GM19395 (cell line): ENCODE results near the gene PEX19.

ENCODE experiments used
- ATAC-seq: cut with Tn5 transposase; IDR thresholded peaks from one replicate; pipeline ENCODE4 v1.9.1; 2021; ENCODE audit warnings: mild to moderate bottlenecking, moderate library complexity; ENCODE audit not compliant: unreplicated experiment

Gene PEX19

DNA sequence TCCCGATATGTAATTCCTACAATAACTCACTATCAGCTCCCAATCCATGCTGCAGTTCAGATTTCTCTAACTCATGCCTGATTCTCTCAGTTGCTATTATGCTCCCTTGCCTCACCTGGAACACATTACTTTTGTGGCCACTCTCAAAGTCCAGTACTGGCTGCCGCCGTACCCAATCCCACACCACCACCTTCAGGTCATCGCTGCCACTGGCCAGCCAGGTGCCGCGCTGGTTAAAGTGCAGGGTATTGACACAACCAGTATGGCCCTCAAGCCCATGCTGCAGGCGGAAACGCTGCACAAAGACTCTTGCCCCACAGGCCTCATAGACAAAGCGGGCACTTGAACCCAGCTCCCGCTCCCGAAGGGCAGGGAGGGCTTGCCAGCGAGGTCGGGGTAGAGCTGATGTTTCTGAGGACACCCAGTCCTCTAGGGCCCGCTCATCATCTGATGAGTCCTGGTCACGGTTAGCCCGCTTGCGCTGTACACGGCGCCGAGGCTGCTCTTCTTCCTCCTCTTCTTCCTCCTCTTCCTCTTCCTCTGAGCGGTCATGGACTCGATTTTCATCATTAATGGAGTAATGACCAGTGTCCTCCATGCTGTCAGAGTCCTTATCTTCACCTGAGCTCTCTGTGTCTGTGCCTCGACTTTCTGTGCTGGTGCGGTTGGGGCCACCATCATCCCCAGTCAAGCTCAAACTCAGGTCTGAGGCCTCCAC, 45.2 kb downstream of the PEX19 start:
- ATAC-seq, result no peak

DNA sequence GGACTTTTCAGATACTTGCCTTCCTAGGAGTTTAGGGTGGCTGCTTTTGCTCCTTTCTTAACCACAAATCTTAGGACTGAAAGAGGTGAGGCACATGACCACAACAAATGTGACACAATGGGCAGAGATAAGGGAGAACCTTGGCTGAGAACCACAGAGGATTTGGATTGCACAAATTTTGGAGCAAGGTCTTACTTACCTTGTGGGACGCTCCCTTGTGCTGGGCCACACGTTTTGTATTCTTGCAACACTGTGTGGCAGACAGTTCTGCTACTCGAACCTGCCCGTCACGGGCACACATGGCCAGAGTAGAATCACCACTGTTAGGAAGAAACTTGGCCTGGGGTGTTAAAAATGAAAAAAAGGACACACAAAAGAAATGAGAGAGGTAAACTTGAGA, 46.5 kb downstream of the PEX19 start:
- ATAC-seq, result no peak

DNA sequence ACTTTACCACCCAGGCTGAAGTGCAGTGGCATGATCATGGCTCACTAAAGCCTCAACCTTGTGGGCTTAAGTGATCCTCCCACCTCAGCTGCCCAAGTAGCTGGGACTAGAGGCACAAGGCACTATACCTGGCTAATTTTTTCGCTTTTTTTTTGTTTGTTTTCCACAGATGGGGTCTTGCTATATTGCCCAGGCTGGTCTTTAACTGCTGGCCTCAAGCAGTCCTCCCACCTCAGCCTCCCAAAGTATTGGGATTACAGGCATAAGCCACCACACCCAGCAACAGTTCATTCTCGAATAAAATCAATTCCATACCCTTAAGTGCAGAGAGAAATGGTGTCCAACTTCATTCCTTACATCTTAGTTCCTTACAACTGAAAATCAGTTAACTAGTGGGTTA, 47.4 kb downstream of the PEX19 start:
- ATAC-seq, result no peak

DNA sequence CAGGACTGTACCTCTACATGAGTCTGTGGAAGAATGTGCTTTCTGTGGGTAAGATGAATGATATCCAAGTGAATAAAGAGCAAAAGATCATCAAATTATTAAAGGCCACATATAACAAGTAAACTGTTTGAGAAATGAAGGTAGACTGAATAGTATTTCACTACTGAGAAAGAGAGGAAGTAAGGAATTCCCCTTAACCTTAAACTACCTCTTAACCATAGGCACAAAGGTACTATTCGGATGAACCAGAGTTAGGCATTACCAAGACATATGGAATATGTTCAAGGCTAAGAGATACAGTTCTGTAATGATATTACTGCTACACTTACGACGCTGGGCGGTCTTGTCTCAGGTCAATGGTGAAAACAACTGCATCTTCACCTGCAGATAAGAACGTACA, 48.1 kb downstream of the PEX19 start:
- no peak for ATAC-seq

DNA sequence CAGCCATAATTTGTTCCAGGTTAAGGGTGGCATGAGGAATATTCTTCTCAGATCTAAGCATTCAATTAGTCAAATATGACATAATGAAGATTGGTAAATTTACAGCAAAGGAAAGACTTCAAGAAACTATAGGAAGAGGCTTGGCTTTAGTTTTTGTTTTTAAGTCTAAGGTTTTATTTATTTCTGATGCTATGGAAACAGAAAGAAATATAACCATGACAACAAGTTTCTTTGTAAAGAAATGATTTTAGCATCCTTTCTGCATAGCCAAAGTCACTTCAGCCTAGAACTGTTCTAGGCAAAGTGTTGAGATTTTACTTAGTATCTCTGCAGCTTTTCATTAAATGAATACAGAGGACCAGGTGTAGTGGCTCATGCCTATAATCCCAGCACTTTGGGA, 52.0 kb downstream of the PEX19 start:
- ATAC-seq, result no peak

DNA sequence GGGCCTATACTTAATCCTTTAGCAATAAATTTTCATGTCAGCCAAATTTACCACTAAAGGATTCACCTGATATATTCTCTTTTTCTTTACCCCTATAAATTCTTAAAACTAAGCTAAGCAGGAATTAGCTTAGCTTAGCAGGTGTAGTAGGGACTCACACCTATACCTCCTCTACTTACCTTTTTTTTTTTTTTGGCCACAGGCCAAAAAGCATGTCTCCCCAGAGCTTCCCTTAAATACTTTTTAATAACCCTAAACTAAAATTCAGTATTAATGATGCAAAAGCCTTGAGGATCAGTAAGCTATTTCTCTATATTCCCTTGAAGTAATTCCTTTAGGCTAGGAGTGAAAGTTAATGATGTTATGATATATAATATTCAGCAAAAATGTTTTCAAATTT, 56.5 kb downstream of the PEX19 start:
- ATAC-seq, result no peak

DNA sequence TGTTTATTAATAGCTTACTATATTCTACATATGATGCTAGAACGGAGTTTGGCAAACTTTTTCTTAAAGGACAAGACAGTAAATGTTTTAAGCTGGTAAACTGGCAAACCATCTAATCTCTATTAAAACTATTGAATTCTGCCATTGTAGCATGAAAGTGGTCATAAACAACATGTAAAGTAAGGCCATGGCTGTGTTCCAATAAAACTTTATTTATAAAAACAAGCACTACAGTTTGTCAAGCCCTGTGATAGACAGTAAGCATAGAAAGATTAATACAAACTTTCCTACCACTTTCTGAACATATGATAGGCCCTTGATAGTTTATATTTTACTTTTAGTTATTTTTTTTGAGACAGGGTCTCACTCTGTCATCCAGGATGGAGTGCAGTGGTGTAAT, 57.4 kb downstream of the PEX19 start:
- no peak for ATAC-seq

DNA sequence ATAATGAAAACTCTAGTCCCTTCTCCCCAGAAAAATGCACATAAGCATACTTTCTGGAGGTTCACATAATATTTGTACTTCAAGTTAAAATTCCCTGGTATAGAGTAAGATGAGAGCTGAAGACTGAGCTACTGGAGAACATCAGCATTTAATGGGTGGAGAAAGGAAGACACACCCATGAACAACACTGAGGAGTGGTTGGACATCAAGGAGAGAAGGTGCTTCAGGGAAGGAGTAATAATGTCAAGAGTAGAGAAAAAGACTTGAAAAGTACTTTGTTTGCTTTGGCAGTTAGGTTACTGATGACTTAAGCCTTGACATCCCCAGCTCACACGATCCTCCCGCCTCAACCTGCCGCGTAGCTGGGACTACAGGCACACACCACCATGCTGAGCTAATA, 57.9 kb downstream of the PEX19 start:
- no peak for ATAC-seq
